Adipocyte (in vitro differentiated cells): Measurements from ENCODE around the gene ENTHD1.

Experiments
- DNase-seq: peaks from one replicate; pipeline ENCODE4 v3.0.0-alpha.2; 2015; ENCODE audit warnings: low read depth
- H3K27me3 ChIP-seq: replicated peaks from 2 replicates; pipeline ENCODE4 v1.7.0; 2013; ENCODE audit warnings: mild to moderate bottlenecking, low read length, moderate library complexity; ENCODE audit not compliant: control insufficient read depth, insufficient read depth
- H3K36me3 ChIP-seq: 2 replicates; pipeline ENCODE4 v1.7.0; 2013; ENCODE audit warnings: low read length, mild to moderate bottlenecking, moderate library complexity; ENCODE audit not compliant: control insufficient read depth, insufficient read depth, severe bottlenecking
- H3K4me1 ChIP-seq: 2 replicates; pipeline ENCODE4 v1.7.0; 2013; ENCODE audit warnings: mild to moderate bottlenecking, low read length, moderate library complexity; ENCODE audit not compliant: control insufficient read depth, insufficient read depth
- H3K4me3 ChIP-seq: 2 replicates; pipeline ENCODE4 v1.7.0; 2013; ENCODE audit warnings: mild to moderate bottlenecking, low read length, moderate library complexity
- H3K9ac ChIP-seq: 2 replicates; pipeline ENCODE4 v1.7.0; 2013; ENCODE audit warnings: mild to moderate bottlenecking, low read length, moderate library complexity
- H3K9me3 ChIP-seq: 2 replicates; pipeline ENCODE4 v1.7.0; 2013; ENCODE audit warnings: mild to moderate bottlenecking, low read length, moderate library complexity; ENCODE audit not compliant: control insufficient read depth

ENTHD1 gene

DNA sequence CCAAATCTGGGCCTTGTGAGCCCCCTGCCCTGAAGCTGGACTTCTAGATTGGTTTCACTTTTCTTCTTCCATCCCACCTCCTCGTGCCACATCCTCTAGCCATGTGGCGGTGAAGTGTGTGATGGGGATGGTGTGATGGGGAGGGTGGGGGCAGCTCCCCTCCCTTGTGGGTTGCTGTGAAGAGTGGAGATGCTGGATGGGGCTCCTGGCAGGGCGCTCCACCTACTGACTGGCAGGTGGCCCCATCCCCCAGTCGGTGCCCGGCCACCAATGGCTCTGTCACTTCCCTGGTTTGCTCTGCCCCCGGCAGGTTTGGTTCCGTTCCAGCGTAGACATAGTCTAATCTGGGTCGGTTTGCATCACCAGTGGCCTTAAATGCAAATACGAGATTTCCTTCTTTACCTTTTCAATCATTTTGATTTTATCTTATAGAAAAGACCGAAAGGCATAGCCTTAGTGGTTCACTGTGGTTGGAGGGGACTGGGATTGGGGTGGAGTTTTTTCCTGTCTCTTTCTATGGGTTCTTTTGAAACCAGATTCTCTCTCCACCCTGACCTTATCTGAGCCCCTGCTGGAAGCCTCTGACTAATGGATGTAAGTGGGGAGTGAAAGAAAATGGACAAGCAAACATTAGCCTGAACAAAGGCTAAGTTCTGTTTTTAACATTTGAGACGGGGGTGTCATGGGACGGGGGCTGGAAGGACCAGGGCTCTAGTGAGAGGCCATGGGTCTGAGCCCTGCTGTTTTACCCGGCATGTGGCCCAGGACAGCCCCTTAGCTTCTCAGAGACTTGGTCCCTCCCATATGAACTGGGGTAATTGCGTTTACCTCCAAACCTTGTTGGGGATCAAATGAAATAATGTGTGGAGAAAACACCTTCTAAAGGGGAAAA lies 173.8 kb downstream of the ENTHD1 start:
- DNase-seq, result no peak
- H3K36me3 ChIP-seq, result no peaks in the 10 kb centered on the region
- no peaks in the 10 kb centered on the region for H3K4me1 ChIP-seq
- no peak overlapping the region for H3K9ac ChIP-seq
- H3K27me3 ChIP-seq, result peaks cover 51% of the 10 kb centered on the region
- H3K9me3 ChIP-seq, result no peaks in the 10 kb centered on the region
- no peak overlapping the region for H3K4me3 ChIP-seq

DNA sequence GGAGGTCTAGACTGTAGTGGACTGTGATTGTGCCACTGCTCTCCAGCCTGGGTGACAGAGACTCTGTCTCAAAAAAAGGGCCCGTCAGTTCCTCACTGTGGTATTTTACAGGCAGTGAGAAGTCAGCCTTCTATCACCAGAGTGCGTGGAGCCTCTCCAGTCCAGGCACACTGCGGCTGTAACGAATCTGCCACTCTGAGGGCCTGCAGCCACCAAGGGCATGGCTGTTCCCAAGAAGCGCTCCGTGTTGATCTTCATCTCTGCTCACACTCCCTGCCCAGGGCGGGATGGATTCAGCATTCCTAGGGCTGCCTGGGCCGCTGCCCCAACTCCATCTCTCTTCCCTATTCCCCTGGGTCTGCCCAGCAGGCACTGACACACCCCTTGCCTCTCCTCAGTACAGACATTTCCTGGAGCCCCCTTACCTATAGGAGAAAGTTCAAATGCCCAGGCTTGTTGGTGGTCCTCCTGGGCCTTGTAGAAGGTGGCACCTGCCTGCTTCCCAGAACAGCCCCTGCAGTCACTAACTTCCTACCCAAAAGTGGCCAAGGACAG lies 174.6 kb downstream of the ENTHD1 start:
- Histone ChIP-seq H3K4me1 (no peaks in the 10 kb centered on the region), H3K4me3 (no peak overlapping the region), H3K27me3 (peaks cover 57% of the 10 kb centered on the region), H3K9ac (no peak overlapping the region), H3K36me3 (no peaks in the 10 kb centered on the region), H3K9me3 (no peaks in the 10 kb centered on the region)
- no peak for DNase-seq

DNA sequence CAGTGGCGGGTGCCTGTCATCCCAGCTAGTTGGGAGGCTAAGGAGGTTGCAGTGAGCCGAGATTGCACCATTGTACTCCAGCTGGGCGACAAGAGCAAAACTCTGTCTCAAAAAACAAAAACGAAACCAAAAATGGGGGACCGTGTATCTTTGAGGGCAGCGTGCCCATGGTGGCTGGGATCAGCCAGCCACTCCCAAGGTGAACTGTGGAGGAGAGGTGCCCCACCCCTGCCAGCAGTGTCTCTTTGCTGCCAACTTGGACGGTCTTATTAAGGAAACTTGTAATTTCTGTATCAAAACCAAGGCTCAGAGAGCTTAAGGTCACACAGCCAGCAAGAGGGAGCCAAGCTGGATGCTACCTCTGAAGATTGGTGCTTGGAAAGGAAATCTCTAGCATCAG lies 175.4 kb downstream of the ENTHD1 start:
- Histone ChIP-seq H3K36me3 (no peaks in the 10 kb centered on the region), H3K9ac (no peak overlapping the region), H3K4me1 (no peaks in the 10 kb centered on the region), H3K4me3 (no peak overlapping the region), H3K9me3 (no peaks in the 10 kb centered on the region), H3K27me3 (peaks cover 61% of the 10 kb centered on the region)
- DNase-seq, result no peak

DNA sequence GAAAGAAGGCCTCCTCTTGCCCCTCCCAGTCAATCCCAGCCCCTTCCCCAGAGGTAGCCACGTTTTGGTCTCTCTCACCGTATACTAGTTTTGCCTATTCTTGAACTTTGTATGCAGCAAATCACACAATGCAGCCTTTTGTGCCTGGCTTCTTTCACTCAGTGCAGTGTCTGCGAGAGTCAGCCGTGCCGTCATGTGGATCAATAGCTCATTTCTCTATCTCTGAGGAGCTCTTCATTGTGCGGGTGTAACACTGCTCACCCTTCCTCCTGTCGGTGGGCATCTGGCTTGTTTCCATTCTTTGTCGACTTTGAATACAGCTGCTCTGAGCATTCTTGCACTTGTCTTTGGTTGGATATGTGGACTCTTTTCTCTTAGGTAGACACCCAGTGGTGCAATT lies 176.5 kb downstream of the ENTHD1 start:
- no peaks in the 10 kb centered on the region for H3K9me3 ChIP-seq
- peaks cover 62% of the 10 kb centered on the region for H3K27me3 ChIP-seq
- DNase-seq, result no peak
- no peak overlapping the region for H3K9ac ChIP-seq
- no peaks in the 10 kb centered on the region for H3K4me1 ChIP-seq
- H3K36me3 ChIP-seq, result no peaks in the 10 kb centered on the region
- no peak overlapping the region for H3K4me3 ChIP-seq

DNA sequence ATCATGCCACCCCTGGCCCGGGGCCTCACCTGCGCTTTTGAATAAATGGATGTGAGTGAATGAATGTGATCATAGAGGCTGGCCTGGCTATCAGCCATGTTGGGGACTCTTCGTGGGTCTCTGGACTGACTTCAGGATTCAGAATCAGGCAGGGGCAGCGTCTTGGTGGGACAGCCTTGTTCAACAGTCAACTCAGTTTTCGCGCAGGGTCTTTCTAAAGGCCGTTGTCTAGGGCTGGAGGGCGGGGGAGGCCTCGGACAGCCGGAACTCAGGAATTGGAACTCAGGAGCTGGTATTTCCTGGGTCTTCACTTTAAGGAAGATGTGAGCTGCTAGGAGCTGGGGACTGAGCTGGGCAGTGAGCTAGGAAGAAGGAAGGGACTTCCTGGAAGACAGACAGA lies 177.0 kb downstream of the ENTHD1 start:
- H3K9me3 ChIP-seq, result no peaks in the 10 kb centered on the region
- no peaks in the 10 kb centered on the region for H3K36me3 ChIP-seq
- no peaks in the 10 kb centered on the region for H3K4me1 ChIP-seq
- H3K9ac ChIP-seq, result no peak overlapping the region
- H3K4me3 ChIP-seq, result no peak overlapping the region
- no peak for DNase-seq
- peaks cover 62% of the 10 kb centered on the region for H3K27me3 ChIP-seq

DNA sequence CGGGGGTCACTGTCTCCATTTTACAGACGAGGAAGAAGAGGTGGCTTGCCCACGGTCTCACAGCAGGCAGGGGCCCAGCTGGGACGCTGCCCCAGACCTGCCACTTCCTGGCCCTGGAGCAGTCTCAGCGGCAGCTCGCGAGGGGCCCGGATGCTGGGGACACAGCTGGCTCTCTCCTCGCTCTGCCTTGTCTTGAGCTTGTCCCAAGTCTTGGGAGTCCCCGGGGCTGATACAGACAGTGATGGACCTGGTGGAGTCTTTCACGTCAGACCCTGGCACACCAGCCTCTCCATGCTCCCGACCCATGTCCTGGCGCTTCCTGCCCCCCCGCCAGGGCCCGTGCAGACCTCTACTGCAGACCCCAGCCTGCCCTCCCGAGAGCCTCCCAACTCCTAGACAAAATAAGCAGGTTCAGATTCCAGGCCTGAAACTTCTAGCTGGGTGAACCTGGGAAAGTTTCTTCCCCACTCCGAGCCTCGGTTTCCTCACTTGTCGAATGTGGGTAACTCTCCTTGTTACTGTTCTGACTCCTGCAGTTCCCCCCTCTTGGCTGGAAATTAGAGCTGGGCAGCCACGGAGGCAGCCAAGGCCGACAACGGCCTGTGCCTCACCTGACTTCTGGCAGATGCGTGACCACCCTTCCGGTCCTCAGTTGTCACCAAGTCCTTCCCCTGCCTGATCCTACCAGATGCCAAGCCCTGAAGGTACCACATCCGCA lies 177.6 kb downstream of the ENTHD1 start:
- Histone ChIP-seq H3K4me3 (no peak overlapping the region), H3K36me3 (no peaks in the 10 kb centered on the region), H3K9me3 (no peaks in the 10 kb centered on the region), H3K4me1 (no peaks in the 10 kb centered on the region), H3K9ac (no peak overlapping the region), H3K27me3 (peaks cover 61% of the 10 kb centered on the region)
- no peak for DNase-seq

DNA sequence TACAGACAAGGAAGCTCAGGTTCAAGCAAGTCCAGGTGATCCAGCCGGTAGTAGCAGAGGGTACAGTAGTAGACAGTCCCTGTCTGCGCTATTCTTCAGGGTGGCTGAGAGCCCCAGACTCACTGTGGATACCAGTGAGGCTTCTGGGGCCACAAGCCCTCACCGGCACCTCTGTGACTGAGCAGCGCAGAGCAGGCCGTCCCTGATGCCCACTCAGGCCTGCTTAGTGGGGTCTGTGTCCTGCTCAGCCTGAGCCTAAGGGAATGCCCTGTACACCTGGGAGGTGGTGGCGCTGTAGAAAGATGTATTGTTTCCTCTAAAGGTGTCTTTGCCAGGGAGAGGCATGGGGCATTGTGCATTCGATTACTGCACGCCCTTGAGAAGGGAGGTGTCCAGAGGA lies 179.2 kb downstream of the ENTHD1 start:
- Histone ChIP-seq H3K9ac (no peak overlapping the region), H3K27me3 (peaks cover 66% of the 10 kb centered on the region), H3K36me3 (no peaks in the 10 kb centered on the region), H3K4me3 (no peak overlapping the region), H3K9me3 (no peaks in the 10 kb centered on the region), H3K4me1 (no peaks in the 10 kb centered on the region)
- DNase-seq, result no peak

DNA sequence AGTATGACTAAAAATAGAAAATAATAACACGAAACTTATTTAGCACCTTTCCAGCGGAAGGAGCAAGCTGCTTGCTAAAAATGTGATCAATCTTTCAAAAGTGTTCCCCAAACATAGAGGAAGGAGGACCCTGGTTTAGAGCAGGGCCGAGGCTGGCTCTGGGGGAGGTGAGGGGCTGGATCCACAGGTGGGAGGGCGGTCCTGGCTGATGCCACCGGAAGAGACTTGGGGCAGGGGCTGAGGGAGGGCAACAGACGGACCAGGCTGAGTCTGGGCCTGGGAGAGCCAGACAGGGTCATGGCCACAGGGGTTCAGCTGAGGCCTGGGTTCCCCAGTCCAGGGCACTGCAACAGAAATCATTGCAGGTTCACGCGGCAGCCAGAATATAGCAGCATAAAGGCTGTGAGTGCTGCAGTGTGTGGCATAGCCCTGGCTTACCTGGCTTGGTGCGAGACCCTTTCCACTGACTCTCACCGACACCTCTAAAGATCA lies 179.7 kb downstream of the ENTHD1 start:
- Histone ChIP-seq H3K4me3 (no peak overlapping the region), H3K36me3 (no peaks in the 10 kb centered on the region), H3K9ac (no peak overlapping the region), H3K4me1 (no peaks in the 10 kb centered on the region), H3K27me3 (peaks cover 66% of the 10 kb centered on the region), H3K9me3 (no peaks in the 10 kb centered on the region)
- no peak for DNase-seq

DNA sequence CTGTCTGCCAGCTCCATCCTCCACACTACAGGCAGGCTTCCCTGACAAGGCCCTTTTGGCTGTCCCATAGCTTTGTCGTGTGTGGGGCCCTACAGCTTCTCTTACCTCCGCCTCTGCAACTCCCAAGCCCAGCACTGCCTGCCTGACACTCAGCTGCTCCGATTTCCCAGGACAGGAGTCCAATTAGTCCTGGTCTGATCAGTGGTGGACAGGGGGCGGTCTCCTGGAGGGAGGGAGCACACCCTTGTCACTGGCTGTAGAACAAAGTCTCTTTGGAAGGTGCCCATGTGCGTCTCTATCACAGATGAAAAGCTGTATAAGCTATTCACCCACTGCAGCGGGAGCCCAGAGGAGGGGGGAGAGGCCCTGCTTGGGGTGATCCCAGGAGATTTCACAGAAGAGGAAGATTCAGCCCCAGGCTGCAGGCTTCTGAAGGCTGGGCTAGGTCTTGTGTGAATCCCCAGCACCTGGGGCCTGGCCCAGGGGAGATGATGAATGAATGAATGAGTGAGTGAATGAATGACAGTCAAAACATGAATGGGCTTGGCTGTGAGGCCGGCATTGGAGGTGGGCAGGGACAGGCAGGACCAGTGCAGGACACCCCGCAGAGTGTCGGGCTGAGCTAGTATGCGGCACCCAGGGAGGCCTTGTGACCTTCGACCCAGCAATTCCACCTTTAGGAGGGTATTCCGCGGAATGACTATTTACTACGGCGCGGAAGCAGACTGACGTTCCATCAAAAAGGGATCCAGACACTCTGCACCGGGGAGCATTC lies 180.6 kb downstream of the ENTHD1 start:
- peaks cover 67% of the 10 kb centered on the region for H3K27me3 ChIP-seq
- H3K4me1 ChIP-seq, result no peaks in the 10 kb centered on the region
- no peaks in the 10 kb centered on the region for H3K9me3 ChIP-seq
- no peak overlapping the region for H3K9ac ChIP-seq
- H3K36me3 ChIP-seq, result no peaks in the 10 kb centered on the region
- H3K4me3 ChIP-seq, result no peak overlapping the region
- DNase-seq, result no peak

DNA sequence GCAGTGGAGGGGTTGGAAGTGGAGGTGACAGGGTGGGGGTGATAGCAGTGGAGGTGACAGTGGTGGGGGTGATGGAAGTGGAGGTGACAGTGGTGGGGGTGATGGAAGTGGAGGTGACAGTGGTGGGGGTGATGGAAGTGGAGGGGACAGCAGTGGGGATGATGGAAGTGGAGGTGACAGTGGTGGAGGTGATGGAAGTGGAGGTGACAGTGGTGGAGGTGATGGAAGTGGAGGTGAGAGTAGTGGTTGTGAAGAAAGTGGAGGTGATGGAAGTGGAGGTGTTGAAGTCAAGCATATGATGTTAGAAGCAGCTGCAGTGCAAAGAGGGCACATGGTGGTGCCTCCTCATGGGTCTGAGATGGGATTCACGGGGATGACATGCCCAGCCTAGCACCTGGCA lies 181.5 kb downstream of the ENTHD1 start:
- Histone ChIP-seq H3K9ac (no peak overlapping the region), H3K4me3 (no peak overlapping the region), H3K4me1 (no peaks in the 10 kb centered on the region), H3K27me3 (peaks cover 66% of the 10 kb centered on the region), H3K9me3 (no peaks in the 10 kb centered on the region), H3K36me3 (no peaks in the 10 kb centered on the region)
- DNase-seq, result no peak
